MM.1S (cell line): ENCODE results near the gene SCN4A.

Experiments
- DNase-seq: peaks from one replicate; pipeline ENCODE4 v3.0.0-alpha.2; 2015
- H2AFZ ChIP-seq: fragments of 300-600 bp; sonication (generic); 2 replicates; pipeline ENCODE4 v1.6.0; 2016; ENCODE audit warnings: antibody characterized with exemption, low read length
- H3F3A ChIP-seq: fragments of 300-600 bp; sonication (generic); 2 replicates; pipeline ENCODE4 v1.6.1; 2016; ENCODE audit warnings: mild to moderate bottlenecking, antibody characterized with exemption, low read length, moderate library complexity, mixed read lengths; ENCODE audit not compliant: insufficient read depth
- H3K27ac ChIP-seq: fragments of 300-600 bp; sonication (generic); 2 replicates; pipeline ENCODE4 v1.5.1; 2016; ENCODE audit warnings: mild to moderate bottlenecking, low read length
- H3K27me3 ChIP-seq: fragments of 300-600 bp; sonication (generic); replicated peaks from 2 replicates; pipeline ENCODE4 v1.6.0; 2016; ENCODE audit warnings: low read length; ENCODE audit not compliant: insufficient read depth
- H3K36me3 ChIP-seq: fragments of 300-600 bp; sonication (generic); replicated peaks from 2 replicates; pipeline ENCODE4 v1.6.1; 2016; ENCODE audit warnings: mild to moderate bottlenecking, low read length, mixed read lengths; ENCODE audit not compliant: insufficient read depth
- H3K4me1 ChIP-seq: fragments of 300-600 bp; sonication (generic); 2 replicates; pipeline ENCODE4 v1.6.1; 2016; ENCODE audit warnings: low read length, mixed read lengths
- H3K4me2 ChIP-seq: fragments of 300-600 bp; sonication (generic); 2 replicates; pipeline ENCODE4 v1.6.0; 2016; ENCODE audit warnings: low read depth, low read length
- H3K4me3 ChIP-seq: fragments of 300-600 bp; sonication (generic); 2 replicates; pipeline ENCODE4 v1.5.1; 2016; ENCODE audit warnings: low read length, mixed read lengths
- H3K79me2 ChIP-seq: fragments of 300-600 bp; sonication (generic); 2 replicates; pipeline ENCODE4 v1.6.1; 2016; ENCODE audit warnings: mixed run types, low read length, mixed read lengths
- H3K9ac ChIP-seq: fragments of 300-600 bp; sonication (generic); 2 replicates; pipeline ENCODE4 v1.6.1; 2016; ENCODE audit warnings: low read length, mixed read lengths
- H3K9me2 ChIP-seq: fragments of 300-600 bp; sonication (generic); replicated peaks from 2 replicates; pipeline ENCODE4 v1.6.1; 2016; ENCODE audit warnings: mild to moderate bottlenecking, low read length, mixed read lengths; ENCODE audit not compliant: insufficient read depth
- H3K9me3 ChIP-seq: fragments of 300-600 bp; sonication (generic); replicated peaks from 2 replicates; pipeline ENCODE4 v1.6.1; 2016; ENCODE audit warnings: mild to moderate bottlenecking, low read length, mixed read lengths; ENCODE audit not compliant: insufficient read depth
- H4K20me1 ChIP-seq: fragments of 300-600 bp; sonication (generic); 2 replicates; pipeline ENCODE4 v1.6.1; 2016; ENCODE audit warnings: mild to moderate bottlenecking, low read length, moderate library complexity, mixed read lengths; ENCODE audit not compliant: insufficient read depth
- EZH2 ChIP-seq: fragments of 300-600 bp; sonication (generic); optimal IDR thresholded peaks from 2 replicates; pipeline ENCODE3; 2017; ENCODE audit warnings: low read depth, mild to moderate bottlenecking, antibody characterized with exemption, low read length, mixed read lengths
- EZH2phosphoT487 ChIP-seq: fragments of 300-600 bp; sonication (generic); IDR thresholded peaks from 2 replicates; pipeline ENCODE4 v1.6.1; 2018; ENCODE audit warnings: antibody characterized with exemption, low read length
- TF ChIP-seq, protein P1 (sequence below): fragments of 300-600 bp; sonication (generic); IDR thresholded peaks from 2 replicates; pipeline ENCODE4 v1.5.1; 2016; ENCODE audit warnings: antibody characterized with exemption, low read length, mixed read lengths

The SCN4A gene

DNA sequence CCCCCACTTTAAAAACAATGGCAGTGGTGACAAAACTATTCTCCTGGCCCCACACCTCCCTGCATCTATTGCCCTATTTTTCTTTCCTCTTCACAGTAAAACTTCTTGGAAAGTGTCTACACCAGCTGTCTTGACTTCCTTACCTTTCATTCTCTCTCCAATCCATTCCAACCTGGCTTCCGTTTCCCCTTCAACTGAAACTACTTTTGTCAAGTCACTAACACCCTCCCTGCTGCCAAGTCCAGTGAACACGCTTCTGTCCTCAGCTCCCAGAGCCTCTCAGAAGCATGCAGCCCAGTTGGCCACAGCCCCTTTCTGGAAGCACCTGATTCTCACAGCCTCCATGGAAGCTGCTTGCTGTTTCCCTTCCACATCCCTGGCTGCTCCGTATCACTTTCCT lies 4.0 kb upstream of the SCN4A start:
- Histone ChIP-seq H2AFZ (no peak overlapping the region), H3K79me2 (no peaks in the 10 kb centered on the region), H3K9me3 (no peaks in the 10 kb centered on the region), H3K36me3 (no peaks in the 10 kb centered on the region), H3F3A (no peaks in the 10 kb centered on the region), H4K20me1 (no peaks in the 10 kb centered on the region), H3K4me1 (no peaks in the 10 kb centered on the region), H3K4me2 (no peak overlapping the region), H3K9ac (no peak overlapping the region), H3K27ac (no peak overlapping the region), H3K9me2 (no peaks in the 10 kb centered on the region), H3K4me3 (no peak overlapping the region), H3K27me3 (peaks cover 5% of the 10 kb centered on the region; the same call in 1 of the 2 replicates)
- no peak for TF ChIP-seq EZH2phosphoT487
- TF ChIP-seq, protein P1, sequence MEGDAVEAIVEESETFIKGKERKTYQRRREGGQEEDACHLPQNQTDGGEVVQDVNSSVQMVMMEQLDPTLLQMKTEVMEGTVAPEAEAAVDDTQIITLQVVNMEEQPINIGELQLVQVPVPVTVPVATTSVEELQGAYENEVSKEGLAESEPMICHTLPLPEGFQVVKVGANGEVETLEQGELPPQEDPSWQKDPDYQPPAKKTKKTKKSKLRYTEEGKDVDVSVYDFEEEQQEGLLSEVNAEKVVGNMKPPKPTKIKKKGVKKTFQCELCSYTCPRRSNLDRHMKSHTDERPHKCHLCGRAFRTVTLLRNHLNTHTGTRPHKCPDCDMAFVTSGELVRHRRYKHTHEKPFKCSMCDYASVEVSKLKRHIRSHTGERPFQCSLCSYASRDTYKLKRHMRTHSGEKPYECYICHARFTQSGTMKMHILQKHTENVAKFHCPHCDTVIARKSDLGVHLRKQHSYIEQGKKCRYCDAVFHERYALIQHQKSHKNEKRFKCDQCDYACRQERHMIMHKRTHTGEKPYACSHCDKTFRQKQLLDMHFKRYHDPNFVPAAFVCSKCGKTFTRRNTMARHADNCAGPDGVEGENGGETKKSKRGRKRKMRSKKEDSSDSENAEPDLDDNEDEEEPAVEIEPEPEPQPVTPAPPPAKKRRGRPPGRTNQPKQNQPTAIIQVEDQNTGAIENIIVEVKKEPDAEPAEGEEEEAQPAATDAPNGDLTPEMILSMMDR: no peak
- TF ChIP-seq EZH2: no peak
- no peak for DNase-seq

DNA sequence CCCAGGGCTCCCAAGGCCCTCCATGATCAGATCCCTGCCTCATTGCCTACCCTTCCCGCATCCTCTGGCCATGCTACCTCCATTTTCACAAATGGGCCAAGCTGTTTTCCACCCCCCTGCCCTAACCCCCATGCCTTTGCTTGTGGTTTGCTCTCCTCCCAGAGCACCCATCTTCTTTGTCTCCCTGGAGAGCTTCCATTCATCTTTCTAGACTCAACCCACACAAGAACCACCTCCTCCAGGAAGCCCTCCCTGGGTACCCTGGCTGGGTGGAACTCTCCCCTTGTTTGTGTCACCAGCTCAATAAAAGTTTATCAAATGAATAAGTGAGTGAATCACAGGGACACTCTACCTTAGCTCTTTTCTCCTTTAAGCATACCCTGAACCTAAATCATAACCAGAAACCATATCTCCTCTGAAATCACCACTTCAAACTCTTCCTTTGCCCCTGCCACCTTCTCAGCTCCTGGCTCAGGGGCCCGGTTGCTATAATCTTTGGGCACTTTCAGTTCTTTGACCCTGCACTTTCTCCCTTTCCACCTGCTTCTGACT lies 2.9 kb upstream of the SCN4A start:
- Histone ChIP-seq H2AFZ (no peak overlapping the region), H3K9ac (no peak overlapping the region), H4K20me1 (no peaks in the 10 kb centered on the region), H3K79me2 (no peaks in the 10 kb centered on the region), H3K36me3 (no peaks in the 10 kb centered on the region), H3K4me3 (no peak overlapping the region), H3K9me3 (no peaks in the 10 kb centered on the region), H3K4me1 (no peaks in the 10 kb centered on the region), H3K27ac (no peak overlapping the region), H3K9me2 (no peaks in the 10 kb centered on the region), H3F3A (no peaks in the 10 kb centered on the region), H3K27me3 (peaks cover 5% of the 10 kb centered on the region; the same call in 1 of the 2 replicates), H3K4me2 (no peak overlapping the region)
- DNase-seq: no peak
- TF ChIP-seq, protein P1: no peak
- no peak for TF ChIP-seq EZH2
- TF ChIP-seq EZH2phosphoT487: no peak

DNA sequence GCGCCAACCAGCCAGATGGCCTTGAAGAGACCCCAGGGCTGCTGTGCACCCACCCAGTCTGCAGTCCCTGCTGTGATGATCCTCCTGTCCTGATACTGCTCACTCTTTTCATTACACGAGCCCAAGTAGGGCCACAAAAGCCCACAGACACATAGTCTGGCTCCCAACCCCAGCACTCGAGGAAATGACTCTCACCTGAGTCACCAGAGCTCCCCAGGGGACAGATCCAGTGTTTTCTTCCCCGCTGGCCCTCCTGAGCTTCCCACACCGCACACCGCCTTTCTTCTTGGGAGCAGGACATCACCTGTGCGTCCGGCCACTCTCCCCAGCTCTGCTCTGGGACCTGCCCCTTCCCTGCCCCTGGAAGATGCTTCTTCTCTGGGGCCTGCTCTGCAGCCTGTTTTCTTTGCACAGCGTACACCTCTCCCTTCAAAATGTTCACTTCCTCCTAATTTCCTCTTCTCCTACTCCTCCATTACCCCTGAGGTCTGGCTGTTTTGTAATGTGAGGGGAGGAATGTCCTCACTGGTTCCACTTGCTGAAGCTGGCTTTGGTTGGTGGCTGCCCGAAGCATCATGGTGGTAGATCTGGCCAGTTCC lies 2.0 kb upstream of the SCN4A start:
- DNase-seq: no peak
- Histone ChIP-seq H3K36me3 (no peaks in the 10 kb centered on the region), H3K9ac (no peak overlapping the region), H3K27me3 (peaks cover 5% of the 10 kb centered on the region; the same call in 1 of the 2 replicates), H4K20me1 (no peaks in the 10 kb centered on the region), H2AFZ (no peak overlapping the region), H3F3A (no peaks in the 10 kb centered on the region), H3K9me3 (no peaks in the 10 kb centered on the region), H3K4me3 (no peak overlapping the region), H3K79me2 (no peaks in the 10 kb centered on the region), H3K4me2 (no peak overlapping the region), H3K27ac (no peak overlapping the region), H3K9me2 (no peaks in the 10 kb centered on the region), H3K4me1 (no peaks in the 10 kb centered on the region)
- TF ChIP-seq EZH2 (no peak), EZH2phosphoT487 (no peak)
- TF ChIP-seq, protein P1: no peak
